Esophagus muscularis mucosa (tissue), 4 donors: ENCODE measurements around the gene ZNF350. TPM values are rescaled to one million over a fixed set of nuclear protein-coding genes. Genes with fewer than 3 reads are reported as not detected.
A peak's percentile ranks its signal among the peaks of the same experiment; 100 is the strongest.
"Not testable (repeated sequence)": the region's sequence is repeated elsewhere in the genome, so short reads cannot be mapped to it uniquely, and the experiment has no call there.

ENCODE experiments used
- DNase-seq: peaks from one replicate; pipeline ENCODE4 v3.0.0-alpha.2; 2017; ENCODE audit errors: extremely low spot score
- H3K27ac ChIP-seq, 4 donors: fragments of 200-600 bp; sonication (generic); replicated peaks in 1 of 4; 1 replicate in 3 of 4; 2 replicates in 1 of 4; pipeline ENCODE4 v1.5.1; 2016 to 2019; ENCODE audit warnings: mild to moderate bottlenecking in 1 of 4
- H3K27me3 ChIP-seq, 4 donors: fragments of 200-600 bp; sonication (generic); one replicate each; pipeline versions ENCODE4 v1.5.1 to v1.6.0; 2016 to 2019
- H3K36me3 ChIP-seq, 4 donors: fragments of 200-600 bp; sonication (generic); one replicate each; pipeline ENCODE4 v1.5.1; 2016 to 2019
- H3K4me1 ChIP-seq, 4 donors: fragments of 200-600 bp; sonication (generic); one replicate each; pipeline ENCODE4 v1.5.1; 2016 to 2019
- H3K4me3 ChIP-seq, 4 donors: fragments of 200-600 bp; sonication (generic); 1 replicate in 2 of 4; 2 replicates in 2 of 4; pipeline ENCODE4 v1.5.1; 2016 to 2019; ENCODE audit warnings: mild to moderate bottlenecking in 4 of 4, moderate library complexity in 1 of 4
- H3K9me3 ChIP-seq, 4 donors: fragments of 200-600 bp; sonication (generic); 1 replicate in 3 of 4; 2 replicates in 1 of 4; pipeline ENCODE4 v1.5.1; 2016 to 2019
- EP300 ChIP-seq: sonication (generic); formaldehyde crosslinking; IDR thresholded peaks from one replicate; pipeline ENCODE4 v1.6.1; 2017; ENCODE audit warnings: antibody characterized with exemption
- POLR2A ChIP-seq: fragments of 450-650 bp; IDR thresholded peaks from one replicate; pipeline ENCODE4 v1.6.1; 2017; ENCODE audit warnings: antibody characterized with exemption, moderate library complexity, mild to moderate bottlenecking, low read depth
- POLR2AphosphoS5 ChIP-seq, 2 donors: sonication (generic); formaldehyde crosslinking; IDR thresholded peaks; one replicate each; pipeline ENCODE4 v1.6.1; 2017; ENCODE audit warnings: antibody characterized with exemption in 2 of 2
- WGBS: methylation state at CpG from one replicate; pipeline ENCODE4 v1.1.5; 2018; 5-methylcytosine and 5-hydroxymethylcytosine counted together
- intact Hi-C: fragments of 100-400 bp; cut with DNase I; formaldehyde crosslinking; loops from one replicate; pipeline ENCODE4 v1.15.1; 2023
- total RNA-seq, 4 donors: library from RNA; depleted of rRNA; stranded (reverse); fragments of >200 nt; gene quantifications; one replicate each; pipeline versions ENCODE4 v1.1.0 to v1.2.1, GENCODE V29; 2016
- TF ChIP-seq, protein P1 (sequence below), 3 experiments: fragments of 200-600 bp in 2 of 3; fragments of 450-650 bp in 1 of 3; sonication (generic) in 2 of 3; IDR thresholded peaks; one replicate each; pipeline ENCODE4 v1.5.1; 2017 to 2019; ENCODE audit warnings: antibody characterized with exemption in 3 of 3, mild to moderate bottlenecking in 2 of 3, moderate library complexity in 1 of 3

ZNF350 gene
- total RNA-seq, 4 donors from 2014 or later: 9.2 to 14.6 (median 12.7) TPM

DNA sequence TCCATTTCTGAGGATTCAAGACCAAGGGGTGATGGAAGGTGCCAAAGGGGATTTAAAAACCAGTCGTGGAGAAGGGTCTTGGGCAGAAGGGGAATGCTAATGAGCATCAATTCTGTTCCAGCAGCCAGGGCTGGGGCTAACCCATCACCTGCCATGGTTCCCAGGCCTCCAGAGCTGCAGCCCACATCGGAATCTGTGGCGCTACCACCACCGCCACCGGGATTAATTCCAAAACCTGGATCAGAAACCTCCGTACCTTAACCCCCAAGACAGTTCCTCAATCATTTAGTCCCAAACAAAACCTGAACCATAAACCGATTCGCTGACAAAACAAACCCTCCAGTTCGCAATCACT, 20.8 kb upstream of the ZNF350 start:
- peaks cover 0 to 6% (median 1%) of the 10 kb centered on the region in 4 donors for H3K9me3 ChIP-seq
- no peak for DNase-seq
- peak overlapping the region; percentile 87 to 90 (median 88) for H3K27ac ChIP-seq
- 11% methylated on average over 7 of the region's 9 CpGs for WGBS
- peaks cover 14 to 22% (median 18%) of the 10 kb centered on the region in 4 donors for H3K36me3 ChIP-seq
- peaks cover 0 to 16% (median 9%) of the 10 kb centered on the region in 4 donors for H3K4me1 ChIP-seq
- TF ChIP-seq POLR2AphosphoS5 (IDR thresholded peaks at IDR 0.05): no peak
- TF ChIP-seq POLR2A: no peak
- TF ChIP-seq, protein P1, sequence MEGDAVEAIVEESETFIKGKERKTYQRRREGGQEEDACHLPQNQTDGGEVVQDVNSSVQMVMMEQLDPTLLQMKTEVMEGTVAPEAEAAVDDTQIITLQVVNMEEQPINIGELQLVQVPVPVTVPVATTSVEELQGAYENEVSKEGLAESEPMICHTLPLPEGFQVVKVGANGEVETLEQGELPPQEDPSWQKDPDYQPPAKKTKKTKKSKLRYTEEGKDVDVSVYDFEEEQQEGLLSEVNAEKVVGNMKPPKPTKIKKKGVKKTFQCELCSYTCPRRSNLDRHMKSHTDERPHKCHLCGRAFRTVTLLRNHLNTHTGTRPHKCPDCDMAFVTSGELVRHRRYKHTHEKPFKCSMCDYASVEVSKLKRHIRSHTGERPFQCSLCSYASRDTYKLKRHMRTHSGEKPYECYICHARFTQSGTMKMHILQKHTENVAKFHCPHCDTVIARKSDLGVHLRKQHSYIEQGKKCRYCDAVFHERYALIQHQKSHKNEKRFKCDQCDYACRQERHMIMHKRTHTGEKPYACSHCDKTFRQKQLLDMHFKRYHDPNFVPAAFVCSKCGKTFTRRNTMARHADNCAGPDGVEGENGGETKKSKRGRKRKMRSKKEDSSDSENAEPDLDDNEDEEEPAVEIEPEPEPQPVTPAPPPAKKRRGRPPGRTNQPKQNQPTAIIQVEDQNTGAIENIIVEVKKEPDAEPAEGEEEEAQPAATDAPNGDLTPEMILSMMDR (IDR thresholded peaks at IDR 0.05): no peak
- TF ChIP-seq EP300: no peak
- H3K4me3 ChIP-seq: peak overlapping the region; percentile 64 to 92 (median 79)
- H3K27me3 ChIP-seq: no peaks in the 10 kb centered on the region
- intact Hi-C loops: loop anchor here (5.0 kb wide), 1 partner anchor 40 kb away; the partner anchor contains the start of gene ZNF432

DNA sequence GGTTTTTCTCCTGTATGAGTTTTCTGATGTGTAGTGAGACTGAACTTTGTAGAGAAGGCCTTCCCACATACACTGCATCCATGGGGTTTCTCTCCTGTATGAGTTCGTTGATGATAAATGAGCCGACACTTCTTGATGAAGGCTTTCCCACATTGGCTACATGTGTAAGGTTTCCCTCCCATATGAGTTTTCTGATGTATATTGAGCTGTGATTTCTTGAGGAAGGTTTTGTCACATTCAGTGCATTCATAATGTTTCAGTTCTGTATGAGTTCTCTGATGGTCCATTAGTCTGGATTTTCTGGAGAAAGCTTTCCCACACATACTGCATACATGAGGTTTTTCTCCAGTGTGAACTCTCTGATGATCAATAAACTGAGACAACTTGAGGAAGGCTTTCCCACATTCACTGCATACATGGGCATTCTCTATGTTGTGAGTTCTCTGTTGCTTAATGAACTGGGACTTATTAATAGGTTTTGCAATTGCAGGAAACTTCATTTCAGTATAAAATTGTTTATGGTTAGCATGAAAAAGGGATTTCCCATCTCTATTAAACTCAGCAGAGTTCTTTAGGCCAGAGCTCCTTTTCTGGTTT, 7.5 kb upstream of the ZNF350 start:
- intact Hi-C loops: no loop called here
- H3K4me3 ChIP-seq: no peak overlapping the region

DNA sequence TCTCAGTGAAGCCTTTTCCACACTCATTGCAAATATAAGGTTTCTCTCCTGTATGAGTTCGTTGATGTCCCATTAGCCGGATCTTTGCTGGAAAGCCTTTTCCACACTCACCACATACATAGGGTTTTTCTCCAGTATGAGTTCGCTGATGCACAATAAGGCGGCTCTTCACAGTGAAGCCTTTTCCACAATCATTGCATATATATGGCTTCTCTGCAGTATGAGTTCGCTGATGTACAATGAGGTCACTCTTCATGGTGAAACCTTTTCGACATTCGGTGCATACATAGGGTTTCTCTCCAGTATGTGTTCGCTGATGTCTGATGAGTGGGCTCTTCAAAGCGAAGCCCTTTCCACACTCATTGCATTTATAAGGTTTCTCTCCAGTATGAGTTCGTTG, 6.8 kb upstream of the ZNF350 start:
- TF ChIP-seq EP300: no peak
- no peak for TF ChIP-seq POLR2AphosphoS5 (IDR thresholded peaks at IDR 0.05)
- TF ChIP-seq, protein P1 (IDR thresholded peaks at IDR 0.05): no peak
- no peak for TF ChIP-seq POLR2A
- no peaks in the 10 kb centered on the region for H3K27me3 ChIP-seq
- no peak overlapping the region for H3K27ac ChIP-seq
- intact Hi-C loops: no loop called here
- H3K4me3 ChIP-seq: no peak overlapping the region
- H3K4me1 ChIP-seq: no peaks in the 10 kb centered on the region
- DNase-seq: no peak
- H3K9me3 ChIP-seq: peaks cover 31 to 95% (median 79%) of the 10 kb centered on the region in 4 donors
- peaks cover 52 to 66% (median 59%) of the 10 kb centered on the region in 4 donors for H3K36me3 ChIP-seq
- 98% methylated on average over 10 of the region's 10 CpGs for WGBS

More for the DNA sequence above, 7.5 kb upstream of the ZNF350 start:
- Histone ChIP-seq H3K36me3 (peaks cover 59 to 74% (median 66%) of the 10 kb centered on the region in 4 donors), H3K9me3 (peaks cover 31 to 93% (median 79%) of the 10 kb centered on the region in 4 donors), H3K4me1 (no peaks in the 10 kb centered on the region), H3K27ac (no peak overlapping the region), H3K27me3 (no peaks in the 10 kb centered on the region)
- no peak for DNase-seq
- TF ChIP-seq POLR2AphosphoS5 (IDR thresholded peaks at IDR 0.05) (no peak), POLR2A (no peak), EP300 (no peak)
- TF ChIP-seq, protein P1 (IDR thresholded peaks at IDR 0.05): no peak
- WGBS: 100% methylated on average over 2 of the region's 2 CpGs

DNA sequence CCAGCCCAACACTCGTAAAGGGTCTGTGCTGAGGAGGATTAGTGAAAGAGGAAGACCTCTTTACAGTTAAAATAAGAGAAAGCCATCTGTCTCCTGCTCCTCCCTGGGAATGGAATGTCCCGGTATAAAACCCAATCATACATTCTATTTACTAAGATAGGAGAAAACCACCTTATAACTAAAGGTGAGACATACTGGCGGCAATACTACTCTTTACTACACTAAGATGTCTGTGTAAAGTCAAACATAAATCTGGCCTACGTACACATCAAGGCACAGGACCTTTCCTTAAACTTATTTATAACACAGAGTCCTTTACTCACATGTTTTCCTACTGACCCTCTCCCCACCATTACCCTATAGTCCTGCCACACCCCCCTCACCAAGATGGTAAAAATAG, 3.3 kb downstream of the ZNF350 start:
- H3K4me1 ChIP-seq: peaks cover 10 to 18% (median 13%) of the 10 kb centered on the region in 4 donors
- 97% methylated on average over 4 of the region's 4 CpGs for WGBS
- intact Hi-C loops: no loop called here
- peaks cover 9 to 46% (median 22%) of the 10 kb centered on the region in 4 donors for H3K36me3 ChIP-seq
- no peak for DNase-seq
- H3K4me3 ChIP-seq: no peak overlapping the region
- H3K27me3 ChIP-seq: no peaks in the 10 kb centered on the region
- H3K9me3 ChIP-seq: peaks cover 0 to 53% (median 33%) of the 10 kb centered on the region in 4 donors
- no peak overlapping the region for H3K27ac ChIP-seq
- TF ChIP-seq EP300 (no peak), POLR2A (no peak), POLR2AphosphoS5 (IDR thresholded peaks at IDR 0.05) (no peak)
- TF ChIP-seq, protein P1 (IDR thresholded peaks at IDR 0.05): no peak

DNA sequence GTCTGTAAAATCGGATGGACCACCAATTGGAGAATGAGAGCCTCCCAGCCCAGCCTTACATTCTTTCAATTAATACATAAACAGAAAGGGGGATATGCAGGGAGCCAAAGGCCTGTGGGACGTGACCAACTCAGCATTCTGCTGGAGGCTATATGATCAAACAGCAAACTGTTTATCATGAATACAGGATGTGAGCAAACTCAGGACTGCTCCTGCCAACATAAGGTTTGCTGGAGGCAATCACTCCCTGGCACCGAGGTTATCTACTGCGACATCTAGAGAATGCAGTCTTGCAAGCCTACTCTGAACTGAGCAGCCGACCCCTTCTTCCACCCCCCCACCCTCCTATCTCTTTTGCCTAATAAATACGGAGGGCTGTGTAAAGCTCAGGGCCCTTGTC, 5.7 kb downstream of the ZNF350 start:
- H3K4me3 ChIP-seq, H3K27me3 ChIP-seq, H3K27ac ChIP-seq, DNase-seq, intact Hi-C loops: not testable (repeated sequence)
- Histone ChIP-seq H3K4me1 (peaks cover 10 to 15% (median 12%) of the 10 kb centered on the region in 4 donors), H3K9me3 (peaks cover 0 to 74% (median 51%) of the 10 kb centered on the region in 4 donors), H3K36me3 (peaks cover 9 to 66% (median 22%) of the 10 kb centered on the region in 4 donors)
- WGBS: 95% methylated on average over 6 of the region's 6 CpGs
